ENCODE measurements around the gene MYO5A.
A peak's percentile ranks its signal among the peaks of the same experiment; 100 is the strongest.

The MYO5A gene

DNA sequence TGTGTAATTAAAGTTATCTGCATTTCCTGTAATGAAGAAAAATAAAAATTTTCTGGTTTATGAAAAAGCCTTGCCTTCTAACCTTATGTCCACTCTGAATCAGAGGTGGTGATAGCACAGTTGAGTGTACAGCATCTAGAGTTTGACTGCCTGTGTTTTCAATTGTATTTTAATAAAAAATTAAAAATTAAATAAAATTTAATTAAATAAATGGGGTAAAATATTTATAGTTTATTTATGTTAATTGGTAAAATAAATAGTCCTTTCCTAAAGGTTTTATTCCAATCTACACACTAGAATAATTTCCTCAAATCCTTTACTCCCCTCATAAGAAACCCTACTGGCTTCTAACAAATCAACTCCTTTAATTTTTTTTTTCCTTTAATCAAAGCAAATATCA, 121.3 kb downstream of the MYO5A start:
- Mint-ChIP-seq H3K4me3 (no peak overlapping the region), H3K27me3 (no peaks in the 10 kb centered on the region), H3K9me3 (no peaks in the 10 kb centered on the region), H3K4me1 (ENCODE audit: low read depth in 2 of 2) (no peaks in the 10 kb centered on the region), H3K36me3 (ENCODE audit: insufficient read depth) (peaks cover 19% of the 10 kb centered on the region), H3K27ac (peak overlapping the region in 1 of 2 donors; percentile 69)
- no peak for ATAC-seq (replicated peaks)
- no peak for DNase-seq

DNA sequence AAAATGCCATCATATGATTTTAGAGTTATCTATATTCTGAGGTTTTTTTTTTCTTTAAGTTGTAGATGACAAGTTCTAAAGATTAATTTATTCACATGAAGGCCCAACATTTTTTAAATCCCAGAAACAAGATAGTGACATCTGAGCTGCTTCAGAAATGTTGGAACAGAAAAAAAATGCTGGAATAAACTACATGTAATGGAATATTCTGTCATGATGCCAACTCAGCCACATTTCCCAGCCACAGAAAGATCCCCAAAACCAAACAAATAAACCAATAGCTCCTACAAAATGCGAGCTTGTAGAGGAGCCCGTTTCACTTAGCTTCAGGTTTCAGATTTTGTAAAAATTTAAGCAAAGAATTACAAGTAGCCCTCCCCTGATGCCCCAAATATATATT, 122.1 kb downstream of the MYO5A start:
- Mint-ChIP-seq H3K27me3 (no peaks in the 10 kb centered on the region), H3K27ac (peak overlapping the region in 1 of 2 donors; percentile 69), H3K4me3 (no peak overlapping the region), H3K36me3 (ENCODE audit: insufficient read depth) (peaks cover 19% of the 10 kb centered on the region), H3K9me3 (no peaks in the 10 kb centered on the region), H3K4me1 (ENCODE audit: low read depth in 2 of 2) (no peaks in the 10 kb centered on the region)
- DNase-seq: no peak
- no peak for ATAC-seq (replicated peaks)

DNA sequence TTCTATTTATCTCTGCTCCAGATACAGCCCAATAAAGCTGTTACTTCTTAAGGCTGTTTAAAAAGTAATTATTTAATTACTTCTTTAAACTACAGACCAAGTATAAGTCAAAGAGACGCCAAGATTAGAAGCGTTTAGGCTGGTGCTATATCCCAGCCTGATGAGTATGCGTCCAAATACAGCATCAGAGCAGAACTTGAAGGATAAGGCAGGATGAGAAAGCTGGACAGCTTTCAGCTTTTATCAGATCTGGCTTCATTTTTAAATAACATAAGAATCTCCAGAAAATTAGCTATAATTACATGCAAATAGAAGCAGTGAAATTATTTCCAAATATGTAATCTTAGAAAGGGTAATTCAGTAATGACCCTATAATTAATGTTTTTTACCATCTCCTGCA, 122.8 kb downstream of the MYO5A start:
- peaks cover 19% of the 10 kb centered on the region for H3K36me3 Mint-ChIP-seq (ENCODE audit: insufficient read depth)
- DNase-seq (no peak), ATAC-seq (replicated peaks) (no peak)
- no peaks in the 10 kb centered on the region for H3K9me3 Mint-ChIP-seq
- H3K27me3 Mint-ChIP-seq: no peaks in the 10 kb centered on the region
- H3K4me1 Mint-ChIP-seq (ENCODE audit: low read depth in 2 of 2): no peaks in the 10 kb centered on the region
- H3K27ac Mint-ChIP-seq: no peak overlapping the region
- H3K4me3 Mint-ChIP-seq: no peak overlapping the region

DNA sequence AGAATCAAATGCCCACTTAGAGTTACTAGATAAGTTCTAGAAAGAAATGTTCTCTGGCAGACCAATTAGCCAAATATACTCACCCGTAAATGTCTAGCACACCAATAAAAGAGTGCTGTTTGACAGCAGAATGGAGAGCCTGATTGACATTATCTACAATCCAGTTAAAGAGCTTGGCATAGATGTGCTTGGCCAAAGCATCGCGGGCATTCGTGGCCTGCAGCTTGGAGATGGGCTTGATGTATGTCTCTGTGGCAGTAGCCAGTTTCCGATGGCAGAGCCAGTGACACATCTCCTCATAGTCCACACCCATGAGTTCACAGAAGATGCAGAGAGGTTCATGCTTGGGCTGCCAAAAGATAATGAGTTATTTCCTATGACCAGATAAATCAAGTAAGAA, 131.6 kb downstream of the MYO5A start:
- DNase-seq: no peak

DNA sequence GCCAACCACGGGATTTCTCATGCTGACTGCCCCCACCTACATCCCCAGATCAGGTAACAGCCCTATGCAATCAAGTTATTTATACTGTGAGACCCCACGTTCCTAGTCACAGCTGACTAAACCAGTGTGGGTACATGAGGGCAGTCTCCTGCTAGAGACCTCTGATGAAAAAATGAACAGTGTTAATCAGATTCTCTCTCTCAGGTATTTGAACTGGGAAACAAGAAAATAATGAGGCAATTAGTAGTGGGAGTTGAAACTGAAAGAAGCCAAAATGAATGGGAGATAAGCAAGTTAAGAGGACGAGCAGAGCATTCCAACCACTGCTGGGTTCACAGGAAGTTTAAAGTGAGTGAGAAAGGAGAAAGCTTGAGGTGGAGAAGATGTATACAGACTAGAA, 134.6 kb downstream of the MYO5A start:
- no peaks in the 10 kb centered on the region for H3K4me1 Mint-ChIP-seq (ENCODE audit: low read depth in 2 of 2)
- H3K9me3 Mint-ChIP-seq: no peaks in the 10 kb centered on the region
- H3K4me3 Mint-ChIP-seq: no peak overlapping the region
- no peaks in the 10 kb centered on the region for H3K27me3 Mint-ChIP-seq
- ATAC-seq (replicated peaks) (no peak), DNase-seq (no peak)
- no peak overlapping the region for H3K27ac Mint-ChIP-seq
- peaks cover 7% of the 10 kb centered on the region for H3K36me3 Mint-ChIP-seq (ENCODE audit: insufficient read depth)

More for the DNA sequence above, 131.6 kb downstream of the MYO5A start:
- Mint-ChIP-seq H3K27ac (no peak overlapping the region), H3K27me3 (no peaks in the 10 kb centered on the region), H3K9me3 (no peaks in the 10 kb centered on the region), H3K4me3 (no peak overlapping the region), H3K36me3 (ENCODE audit: insufficient read depth) (peaks cover 5% of the 10 kb centered on the region), H3K4me1 (ENCODE audit: low read depth in 2 of 2) (no peaks in the 10 kb centered on the region)
- no peak for ATAC-seq (replicated peaks)

DNA sequence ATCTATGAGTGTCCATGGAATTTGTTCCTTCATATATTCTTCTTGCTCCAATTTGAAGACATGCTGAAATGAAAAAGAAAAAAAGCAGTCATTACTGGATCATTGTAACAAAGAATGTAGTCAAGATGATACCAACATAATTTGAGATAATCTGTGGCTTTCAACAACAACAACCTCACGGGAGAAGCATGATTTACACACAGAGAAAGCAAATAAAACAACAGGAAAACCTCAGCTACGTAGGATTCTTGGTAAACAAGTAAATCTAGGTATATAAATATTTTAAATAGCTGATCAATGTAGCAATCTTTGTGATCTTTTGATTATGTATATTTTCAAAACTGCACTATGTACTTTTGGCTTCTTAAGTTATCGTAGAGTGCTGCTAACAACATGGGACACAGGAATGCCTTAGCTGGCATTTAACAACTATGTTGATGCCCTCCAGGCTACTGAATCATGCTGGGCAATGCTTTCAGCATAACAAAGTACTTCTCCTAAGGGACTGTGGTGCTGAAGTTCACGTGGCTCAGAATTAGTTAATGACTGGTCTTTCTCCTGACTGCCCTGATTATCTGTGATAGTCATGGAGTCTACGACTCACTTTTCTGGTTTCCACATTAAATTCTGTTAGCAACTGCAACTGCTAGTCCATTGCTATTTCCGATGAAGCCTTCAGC, 136.5 kb downstream of the MYO5A start:
- no peaks in the 10 kb centered on the region for H3K9me3 Mint-ChIP-seq
- ATAC-seq (replicated peaks) (no peak), DNase-seq (no peak)
- H3K4me3 Mint-ChIP-seq: no peak overlapping the region
- peaks cover 10% of the 10 kb centered on the region for H3K36me3 Mint-ChIP-seq (ENCODE audit: insufficient read depth)
- no peaks in the 10 kb centered on the region for H3K27me3 Mint-ChIP-seq
- H3K27ac Mint-ChIP-seq: peak overlapping the region in 1 of 2 donors; percentile 32
- no peaks in the 10 kb centered on the region for H3K4me1 Mint-ChIP-seq (ENCODE audit: low read depth in 2 of 2)

DNA sequence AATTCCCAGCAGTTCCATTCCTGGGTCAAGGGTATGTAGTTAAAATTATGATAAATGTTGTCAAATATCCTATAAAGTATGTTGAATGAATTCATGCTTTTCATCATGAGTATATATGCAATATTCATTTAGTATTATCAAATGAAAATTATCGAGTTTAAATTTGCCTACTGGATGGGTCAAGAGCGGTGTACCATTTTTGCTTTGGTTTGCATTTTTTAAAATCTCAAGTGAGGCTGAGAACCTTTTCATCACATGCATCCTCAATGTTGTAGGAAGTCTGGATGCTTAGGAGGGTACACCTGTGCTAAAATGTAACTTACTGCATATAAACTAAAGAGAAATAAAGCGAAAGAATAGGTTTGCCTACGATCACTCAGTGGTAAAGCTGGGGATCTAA, 137.6 kb downstream of the MYO5A start:
- Mint-ChIP-seq H3K36me3 (ENCODE audit: insufficient read depth) (peaks cover 7% of the 10 kb centered on the region), H3K27ac (peak overlapping the region in 1 of 2 donors; percentile 67), H3K4me1 (ENCODE audit: low read depth in 2 of 2) (no peaks in the 10 kb centered on the region), H3K9me3 (no peaks in the 10 kb centered on the region), H3K27me3 (no peaks in the 10 kb centered on the region), H3K4me3 (no peak overlapping the region)
- ATAC-seq (replicated peaks) (no peak), DNase-seq (no peak)

DNA sequence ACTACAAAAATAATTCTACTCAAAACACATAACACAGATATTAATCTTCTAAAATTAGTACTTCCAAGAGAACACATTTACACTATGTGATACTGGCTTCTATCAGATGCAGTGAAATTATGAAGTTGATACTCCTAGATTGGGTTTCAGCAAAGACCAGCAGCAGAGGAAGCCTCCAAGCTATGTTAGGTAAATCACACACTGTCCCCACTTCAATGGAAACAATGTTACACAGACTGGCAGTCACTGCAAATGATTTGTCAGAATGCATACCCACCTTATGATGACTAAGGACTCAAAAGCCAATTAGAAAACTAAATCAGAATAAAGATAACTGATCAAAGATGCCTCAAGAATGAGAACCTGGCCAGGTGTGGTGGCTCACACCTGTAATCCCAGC, 143.0 kb downstream of the MYO5A start:
- peaks cover 35% of the 10 kb centered on the region for H3K36me3 Mint-ChIP-seq (ENCODE audit: insufficient read depth)
- H3K4me1 Mint-ChIP-seq (ENCODE audit: low read depth in 2 of 2): no peaks in the 10 kb centered on the region
- DNase-seq (no peak), ATAC-seq (replicated peaks) (no peak)
- H3K9me3 Mint-ChIP-seq: no peaks in the 10 kb centered on the region
- peak overlapping the region in 1 of 2 donors; percentile 13 for H3K27ac Mint-ChIP-seq
- H3K27me3 Mint-ChIP-seq: no peaks in the 10 kb centered on the region
- no peak overlapping the region for H3K4me3 Mint-ChIP-seq

DNA sequence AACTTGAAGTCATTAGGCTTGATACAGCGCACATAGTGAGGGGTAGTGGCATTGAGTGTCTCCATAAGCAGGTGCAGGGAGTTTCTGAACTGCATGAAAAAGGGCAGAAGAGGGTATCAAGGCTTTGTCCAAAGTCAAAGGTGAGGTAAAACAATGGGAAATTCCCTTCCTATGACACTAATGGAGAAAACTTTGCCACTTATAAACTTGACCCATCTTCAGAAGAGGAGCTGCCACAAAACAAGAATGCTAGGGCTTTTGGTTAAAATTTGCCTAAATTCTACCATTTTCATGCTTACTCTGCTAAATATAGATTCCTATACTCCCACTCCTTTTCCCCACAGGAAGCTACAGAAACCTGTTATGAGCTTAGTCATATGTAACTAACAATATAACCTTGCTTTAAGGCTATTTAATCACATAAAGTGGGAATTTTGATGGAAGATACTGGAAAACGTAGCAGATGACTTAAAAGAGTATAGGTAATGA, 145.5 kb downstream of the MYO5A start:
- DNase-seq (no peak), ATAC-seq (replicated peaks) (no peak)
- H3K4me3 Mint-ChIP-seq: no peak overlapping the region
- peaks cover 36% of the 10 kb centered on the region for H3K36me3 Mint-ChIP-seq (ENCODE audit: insufficient read depth)
- no peaks in the 10 kb centered on the region for H3K9me3 Mint-ChIP-seq
- H3K27ac Mint-ChIP-seq: no peak overlapping the region
- peaks cover 0 to 3% of the 10 kb centered on the region in 2 donors for H3K4me1 Mint-ChIP-seq (ENCODE audit: low read depth in 2 of 2)
- no peaks in the 10 kb centered on the region for H3K27me3 Mint-ChIP-seq

DNA sequence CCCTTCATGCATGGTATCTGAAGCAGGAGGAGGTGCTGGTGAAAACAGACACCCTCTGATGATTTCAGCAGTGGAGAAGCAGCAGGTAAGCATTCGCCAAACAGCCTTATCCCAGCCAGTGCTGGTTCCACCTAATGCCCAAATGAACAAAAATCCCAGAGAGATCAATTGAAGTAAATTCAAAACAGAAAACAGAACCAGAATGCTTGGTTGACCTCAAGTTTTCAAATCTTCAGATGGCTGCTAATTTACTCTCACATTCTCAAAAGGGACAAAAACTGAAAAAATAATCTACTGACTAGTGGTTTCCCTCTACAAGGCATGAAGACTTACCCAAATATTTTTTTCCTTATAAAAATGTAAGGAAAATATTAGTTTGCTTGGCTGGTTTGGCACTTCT, 146.0 kb downstream of the MYO5A start:
- H3K27ac Mint-ChIP-seq: no peak overlapping the region
- H3K9me3 Mint-ChIP-seq: no peaks in the 10 kb centered on the region
- no peaks in the 10 kb centered on the region for H3K27me3 Mint-ChIP-seq
- peaks cover 0 to 3% of the 10 kb centered on the region in 2 donors for H3K4me1 Mint-ChIP-seq (ENCODE audit: low read depth in 2 of 2)
- no peak overlapping the region for H3K4me3 Mint-ChIP-seq
- H3K36me3 Mint-ChIP-seq (ENCODE audit: insufficient read depth): peaks cover 41% of the 10 kb centered on the region
- DNase-seq (no peak), ATAC-seq (replicated peaks) (no peak)

DNA sequence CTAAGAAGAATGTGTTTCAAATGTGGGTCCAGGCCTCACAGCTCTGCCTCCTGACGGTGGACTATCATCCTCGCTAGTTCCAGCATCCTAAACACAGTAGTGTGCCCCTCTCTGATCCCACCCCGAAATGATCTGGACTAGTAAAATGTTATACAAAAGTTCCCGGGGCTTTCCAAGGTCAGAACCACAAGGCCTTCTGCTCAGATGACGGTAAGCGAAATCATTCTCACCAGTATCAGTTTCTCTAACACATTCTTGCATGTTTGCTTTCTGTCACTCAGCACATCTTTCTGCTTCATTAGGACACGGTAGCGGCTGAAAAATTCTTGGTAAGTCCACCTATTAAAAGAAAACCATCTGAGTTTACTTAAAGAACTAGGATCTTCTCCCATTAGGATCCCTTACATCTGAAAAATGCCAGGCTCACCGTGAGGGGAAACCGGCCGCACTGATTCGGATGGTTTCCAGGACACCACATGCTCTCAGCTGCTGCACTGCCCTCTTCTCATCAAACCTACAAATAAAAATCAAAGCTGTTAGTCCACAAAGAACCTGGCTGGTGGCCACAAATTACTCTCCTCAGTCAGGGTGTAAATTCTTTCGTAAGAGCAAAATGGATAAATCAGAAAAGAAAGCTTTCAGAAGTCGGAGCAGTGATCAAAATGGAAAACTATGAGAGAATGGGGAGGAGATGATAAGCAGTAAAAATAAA, 149.1 kb downstream of the MYO5A start:
- DNase-seq (no peak), ATAC-seq (replicated peaks) (no peak)

DNA sequence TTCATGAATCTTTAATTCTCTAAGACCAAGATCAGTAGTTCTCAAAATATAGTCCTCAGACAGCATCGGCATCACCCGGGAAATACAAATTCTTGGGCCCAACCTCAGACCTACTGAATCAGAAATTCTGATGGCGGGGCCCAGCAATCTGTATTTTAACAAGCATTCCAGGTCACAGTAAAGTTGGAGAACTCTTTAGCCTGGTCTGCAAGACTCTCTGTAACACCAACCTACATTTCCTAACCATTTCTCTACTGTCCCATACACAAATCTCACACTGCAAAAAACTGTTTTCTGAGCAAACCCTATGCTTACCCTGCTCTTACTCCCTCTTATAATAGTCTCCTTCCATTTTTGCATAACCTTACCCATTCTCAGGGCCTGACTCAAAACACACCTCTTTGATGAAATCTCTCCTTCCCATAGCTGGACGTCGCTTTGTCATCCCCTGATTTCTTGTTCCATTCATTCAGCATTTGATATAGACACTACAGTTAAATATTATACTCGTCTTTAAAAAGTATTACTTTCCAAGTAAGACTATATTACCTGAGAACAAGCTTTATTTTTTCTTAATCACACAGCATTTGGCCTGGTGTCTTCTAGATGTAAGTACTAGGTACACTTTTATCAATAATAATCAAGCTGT, 149.8 kb downstream of the MYO5A start:
- no peak overlapping the region for H3K27ac Mint-ChIP-seq
- peaks cover 0 to 3% of the 10 kb centered on the region in 2 donors for H3K4me1 Mint-ChIP-seq (ENCODE audit: low read depth in 2 of 2)
- ATAC-seq (replicated peaks): no peak
- H3K4me3 Mint-ChIP-seq: no peak overlapping the region
- no peaks in the 10 kb centered on the region for H3K27me3 Mint-ChIP-seq
- H3K36me3 Mint-ChIP-seq (ENCODE audit: insufficient read depth): peaks cover 63% of the 10 kb centered on the region
- H3K9me3 Mint-ChIP-seq: no peaks in the 10 kb centered on the region
- DNase-seq: no peak

More for the DNA sequence above, 149.1 kb downstream of the MYO5A start:
- Mint-ChIP-seq H3K27ac (peak overlapping the region in 1 of 2 donors; percentile 16), H3K27me3 (no peaks in the 10 kb centered on the region), H3K36me3 (ENCODE audit: insufficient read depth) (peaks cover 59% of the 10 kb centered on the region), H3K9me3 (no peaks in the 10 kb centered on the region), H3K4me3 (no peak overlapping the region), H3K4me1 (ENCODE audit: low read depth in 2 of 2) (peaks cover 0 to 3% of the 10 kb centered on the region in 2 donors)

DNA sequence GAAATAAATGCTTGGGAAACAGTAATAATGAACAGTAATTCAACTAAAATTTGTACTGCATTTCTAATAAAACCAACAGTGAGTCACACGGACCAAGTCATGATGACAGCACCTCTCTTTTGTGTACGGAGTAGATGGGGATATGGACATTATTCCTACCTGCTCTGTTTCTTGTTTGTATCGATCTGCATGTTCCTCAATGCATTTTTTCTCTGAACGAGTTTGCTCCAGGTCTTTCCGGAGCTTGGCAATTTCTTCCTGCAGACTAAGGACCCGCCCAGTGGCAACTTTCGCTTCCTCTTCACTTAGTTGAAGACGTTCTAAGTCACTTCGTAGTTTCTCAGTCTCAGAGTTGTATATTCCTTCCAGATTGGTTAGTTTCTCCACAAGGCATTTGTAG, 158.7 kb downstream of the MYO5A start:
- H3K9me3 Mint-ChIP-seq: no peaks in the 10 kb centered on the region
- no peak for DNase-seq
- H3K4me1 Mint-ChIP-seq (ENCODE audit: low read depth in 2 of 2): no peaks in the 10 kb centered on the region
- ATAC-seq (replicated peaks): no peak
- H3K36me3 Mint-ChIP-seq (ENCODE audit: insufficient read depth): peaks cover 62% of the 10 kb centered on the region
- H3K27ac Mint-ChIP-seq: peak overlapping the region in 1 of 2 donors; percentile 72
- H3K4me3 Mint-ChIP-seq: no peak overlapping the region
- no peaks in the 10 kb centered on the region for H3K27me3 Mint-ChIP-seq

DNA sequence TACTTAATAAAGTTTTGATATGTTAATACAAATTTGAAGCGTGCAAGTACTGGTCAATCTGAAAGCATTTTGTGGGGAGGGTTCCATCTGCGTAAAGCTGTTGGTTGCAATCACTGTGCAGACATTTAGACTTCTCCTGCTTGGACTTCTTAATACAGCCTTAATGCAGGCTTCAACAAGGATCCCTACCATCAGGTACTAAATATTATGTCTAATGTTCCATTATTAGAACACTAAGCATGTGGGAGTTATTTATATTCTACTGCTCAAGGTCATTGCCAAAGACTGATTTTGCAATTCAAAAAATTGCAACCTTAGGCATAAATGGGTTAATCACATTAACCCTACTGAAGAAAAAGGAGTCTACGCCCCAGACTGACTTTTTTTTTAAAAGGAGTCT, 159.2 kb downstream of the MYO5A start:
- no peak overlapping the region for H3K27ac Mint-ChIP-seq
- H3K9me3 Mint-ChIP-seq: no peaks in the 10 kb centered on the region

More for the DNA sequence above, 159.2 kb downstream of the MYO5A start:
- Mint-ChIP-seq H3K4me3 (no peak overlapping the region), H3K27me3 (no peaks in the 10 kb centered on the region), H3K36me3 (ENCODE audit: insufficient read depth) (peaks cover 61% of the 10 kb centered on the region), H3K4me1 (ENCODE audit: low read depth in 2 of 2) (no peaks in the 10 kb centered on the region)
- DNase-seq: no peak
- no peak for ATAC-seq (replicated peaks)
